HepG2 (cell line): Measurements from ENCODE around the gene CLASRP. TPM values are rescaled to one million over a fixed set of nuclear protein-coding genes. Genes with fewer than 3 reads are reported as not detected.

Source experiments
- ASH2L ChIP-seq: fragments of 300-600, 200-600 bp; sonication (generic); IDR thresholded peaks from 2 replicates; pipeline ENCODE4 v1.7.0; 2017; ENCODE audit warnings: low read depth, mild to moderate bottlenecking, moderate library complexity, mixed read lengths, low read length; ENCODE audit not compliant: insufficient read length
- ATF4 ChIP-seq, 2 experiments: fragments of 450-650 bp in 1 of 2; sonication (generic) in 1 of 2; formaldehyde crosslinking; IDR thresholded peaks; 2 replicates each; pipeline versions ENCODE4 v1.5.0 to v1.8.0; 2020 to 2022; ENCODE audit warnings: mild to moderate bottlenecking in 1 of 2, missing genetic modification reagents in 1 of 2
- CBX1 ChIP-seq: IDR thresholded peaks from one replicate; pipeline ENCODE4 v1.6.1; 2016; ENCODE audit warnings: antibody characterized with exemption, low read depth
- CHD2 ChIP-seq: IDR thresholded peaks from 2 replicates; pipeline ENCODE4 v1.6.1; 2011; ENCODE audit warnings: low read depth, low read length, improper control_type of control experiment
- ESRRA ChIP-seq: sonication (generic); formaldehyde crosslinking; IDR thresholded peaks from 2 replicates; pipeline ENCODE4 v1.5.1; 2020; ENCODE audit warnings: mild to moderate bottlenecking, low read depth, missing genetic modification reagents
- FIP1L1 ChIP-seq: fragments of 200-400 bp; formaldehyde crosslinking; IDR thresholded peaks from 2 replicates; pipeline ENCODE4 v1.6.1; 2018; ENCODE audit warnings: low read depth, mild to moderate bottlenecking, low read length, moderate library complexity, borderline replicate concordance; ENCODE audit not compliant: insufficient read depth
- KLF13 ChIP-seq: sonication (generic); formaldehyde crosslinking; IDR thresholded peaks from 2 replicates; pipeline ENCODE4 v1.4.0; 2020; ENCODE audit warnings: mild to moderate bottlenecking, missing genetic modification reagents
- NFE2L1 ChIP-seq: sonication (generic); formaldehyde crosslinking; IDR thresholded peaks from 2 replicates; pipeline ENCODE4 v1.4.0; 2020; ENCODE audit warnings: missing genetic modification reagents, mild to moderate bottlenecking, borderline replicate concordance
- NFIB ChIP-seq: sonication (generic); formaldehyde crosslinking; IDR thresholded peaks from 2 replicates; pipeline ENCODE4 v1.9.0; 2021; ENCODE audit warnings: missing genetic modification reagents, mild to moderate bottlenecking, borderline replicate concordance
- NKX3-1 ChIP-seq: sonication (generic); formaldehyde crosslinking; IDR thresholded peaks from 2 replicates; pipeline ENCODE4 v1.5.0; 2020; ENCODE audit warnings: missing genetic modification reagents
- PRDM10 ChIP-seq: sonication (generic); formaldehyde crosslinking; IDR thresholded peaks from 2 replicates; pipeline ENCODE4 v1.4.0; 2020; ENCODE audit warnings: low read depth, missing genetic modification reagents
- PRDM4 ChIP-seq: sonication (generic); formaldehyde crosslinking; IDR thresholded peaks from 2 replicates; pipeline ENCODE4 v1.9.0; 2021; ENCODE audit warnings: missing genetic modification reagents, borderline replicate concordance
- SIN3A ChIP-seq: IDR thresholded peaks from 2 replicates; pipeline ENCODE4 v1.6.1; 2011; ENCODE audit warnings: low read depth, mild to moderate bottlenecking, control low read depth, low read length, borderline replicate concordance
- STAT5B ChIP-seq: sonication (generic); formaldehyde crosslinking; IDR thresholded peaks from 2 replicates; pipeline ENCODE4 v1.4.0; 2020; ENCODE audit warnings: missing genetic modification reagents
- ZBTB4 ChIP-seq: sonication (generic); formaldehyde crosslinking; IDR thresholded peaks from 2 replicates; pipeline ENCODE4 v1.4.0; 2020; ENCODE audit warnings: missing genetic modification reagents, mild to moderate bottlenecking, borderline replicate concordance
- ZFP1 ChIP-seq: IDR thresholded peaks from 2 replicates; pipeline ENCODE4 v1.6.1; 2016
- ZNF317 ChIP-seq: sonication (generic); formaldehyde crosslinking; IDR thresholded peaks from 2 replicates; pipeline ENCODE4 v1.5.0; 2020; ENCODE audit warnings: mild to moderate bottlenecking, missing genetic modification reagents
- ZNF333 ChIP-seq: sonication (generic); formaldehyde crosslinking; IDR thresholded peaks from 2 replicates; pipeline ENCODE4 v1.4.0; 2020; ENCODE audit warnings: mild to moderate bottlenecking, missing genetic modification reagents, borderline replicate concordance
- ZNF335 ChIP-seq: sonication (generic); formaldehyde crosslinking; IDR thresholded peaks from 2 replicates; pipeline ENCODE4 v1.4.0; 2020; ENCODE audit warnings: missing genetic modification reagents
- polyA plus RNA-seq, 8 experiments: library from polyadenylated mRNA; depleted of rRNA in 3 of 8; stranded (reverse) in 7 of 8; unstranded in 1 of 8; fragments of >200 nt; fragmentation: Illumina TruSeq in 4 of 8; extraction: Trizol in 4 of 8; gene quantifications; 2 replicates each; pipeline versions ENCODE4 v1.2.1 to v1.2.3, GENCODE V29; 2011 to 2016; ENCODE audit warnings: low read depth in 4 of 8, missing spikeins in 1 of 8, mixed read lengths in 1 of 8; ENCODE audit not compliant: insufficient read depth in 1 of 8
- total RNA-seq, 5 experiments: library from RNA; depleted of rRNA; stranded (reverse); fragments of >200 nt; fragmentation: Illumina TruSeq; extraction: Trizol; gene quantifications; 2 replicates each; pipeline ENCODE4 v1.2.3, GENCODE V29; 2016; ENCODE audit warnings: low read depth in 1 of 5

CLASRP gene
- total and polyA plus RNA-seq, 2 of the 13 experiments (the other 11 are each of a cell fraction or from before 2014, with no cell fraction given): 32.0 to 51.4 TPM

- TF ChIP-seq FIP1L1: no peak
- no peak for TF ChIP-seq ZNF335 (CRISPR knock-in tag)
- TF ChIP-seq ZFP1 (CRISPR knock-in tag): no peak
- no peak for TF ChIP-seq ESRRA (CRISPR knock-in tag)
- TF ChIP-seq ZNF333 (CRISPR knock-in tag): no peak
- TF ChIP-seq ZNF317 (CRISPR knock-in tag): 0 out of 2 replicates have a peak, but pooled peaks have one; percentile 20
- peak; percentile 70 for TF ChIP-seq ASH2L
- TF ChIP-seq KLF13 (CRISPR knock-in tag): no peak
- TF ChIP-seq CBX1: no peak
- no peak for TF ChIP-seq ATF4 (CRISPR knock-in tag; IDR thresholded peaks at IDR 0.05)
- 0 out of 2 replicates have a peak, but pooled peaks have one; percentile 56 for TF ChIP-seq NKX3-1
- TF ChIP-seq SIN3A: no peak
- no peak for TF ChIP-seq CHD2
- no peak for TF ChIP-seq PRDM10 (CRISPR knock-in tag)
- no peak for TF ChIP-seq NFE2L1 (CRISPR knock-in tag)
- no peak for TF ChIP-seq NFIB (CRISPR knock-in tag)
- no peak for TF ChIP-seq PRDM4 (CRISPR knock-in tag)
- TF ChIP-seq ZBTB4 (CRISPR knock-in tag): no peak
- TF ChIP-seq STAT5B (CRISPR knock-in tag): no peak
Observed at GRCh38 chr19:45097776-45098520, 59.1 kb downstream of the CLASRP start (continued).
